DMS 273 (cell line): ENCODE measurements around the gene BCAS1.

Experiments
- DNase-seq: peaks from one replicate; lab custom pipeline; 2025; ENCODE audit not compliant: unreplicated experiment; lab: John Stamatoyannopoulos, UW

The BCAS1 gene

DNA sequence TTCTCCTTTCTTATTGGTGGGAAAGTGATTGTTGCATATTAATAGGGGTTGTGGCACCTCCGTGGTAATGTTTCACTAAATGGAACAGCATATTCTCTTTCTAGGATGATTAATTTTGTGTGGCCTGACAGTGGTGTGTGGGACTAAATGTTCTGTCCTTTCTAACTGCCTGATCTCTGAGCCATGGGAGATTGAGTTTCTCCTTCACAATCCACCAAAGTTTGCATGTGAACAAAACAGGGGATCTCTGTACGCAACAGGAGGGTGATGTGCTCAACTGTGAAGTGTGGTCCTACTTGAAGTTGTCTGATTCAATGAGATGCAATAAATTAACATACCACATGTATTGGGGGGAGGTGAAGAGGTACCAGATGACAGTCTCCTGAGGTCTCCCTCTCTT is 19.3 kb downstream of the BCAS1 start:
- DNase-seq: no peak

DNA sequence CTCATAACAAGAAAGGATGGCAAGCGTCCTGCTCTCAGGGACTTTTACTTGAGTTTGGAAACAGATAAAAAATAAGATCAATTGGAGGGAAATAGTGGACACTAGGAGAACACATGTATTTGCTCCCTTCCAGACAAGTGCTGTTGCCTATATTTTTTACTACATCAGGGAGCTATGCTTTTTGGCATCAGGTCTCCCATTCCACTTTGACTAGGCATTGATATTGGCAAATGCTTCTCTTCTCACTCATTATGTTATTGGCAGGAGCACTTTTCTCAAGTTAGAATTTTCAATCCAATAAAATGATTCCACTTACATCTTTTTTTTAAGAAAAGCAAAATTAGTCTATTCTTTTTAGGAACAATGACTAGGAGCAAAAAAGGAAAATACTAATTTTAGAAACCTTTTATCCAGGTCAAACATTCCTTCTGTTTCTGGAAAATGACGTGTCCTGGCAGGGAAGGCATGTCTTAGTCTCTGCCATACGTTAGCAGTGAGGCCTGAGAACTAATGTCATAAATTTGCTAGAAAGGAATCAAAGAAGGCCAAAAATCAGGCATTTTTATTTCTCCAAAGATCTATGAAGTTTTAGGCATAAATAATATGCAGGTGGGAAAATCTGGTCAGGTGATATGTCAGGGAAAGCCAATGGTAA is 21.4 kb downstream of the BCAS1 start:
- no peak for DNase-seq

DNA sequence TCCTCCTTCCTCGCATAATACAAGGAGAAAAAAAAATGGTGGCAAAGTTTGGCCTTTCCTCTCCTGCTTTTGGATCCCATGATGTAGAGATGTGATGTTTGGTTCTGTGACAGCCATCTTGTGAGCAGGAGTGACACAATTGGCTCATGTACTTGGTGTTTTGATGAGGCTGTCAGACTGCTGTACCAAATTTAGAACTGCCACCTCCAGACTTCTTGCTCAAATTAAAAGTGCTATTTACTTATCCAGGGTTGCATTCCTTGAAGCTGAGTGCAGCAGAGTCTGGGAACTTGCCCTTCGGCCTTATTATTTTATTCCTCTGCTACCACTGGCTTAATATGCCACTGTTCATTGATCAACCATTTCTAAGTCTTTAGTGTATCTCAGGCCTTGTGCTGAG is 21.9 kb downstream of the BCAS1 start:
- DNase-seq: no peak

- no peak for DNase-seq
Measured at GRCh38 chr20:54047720-54048119, 22.7 kb downstream of the BCAS1 start.

GRCh38 chr20:54047048-54047447 is 23.3 kb downstream of the BCAS1 start:
- no peak for DNase-seq

DNA sequence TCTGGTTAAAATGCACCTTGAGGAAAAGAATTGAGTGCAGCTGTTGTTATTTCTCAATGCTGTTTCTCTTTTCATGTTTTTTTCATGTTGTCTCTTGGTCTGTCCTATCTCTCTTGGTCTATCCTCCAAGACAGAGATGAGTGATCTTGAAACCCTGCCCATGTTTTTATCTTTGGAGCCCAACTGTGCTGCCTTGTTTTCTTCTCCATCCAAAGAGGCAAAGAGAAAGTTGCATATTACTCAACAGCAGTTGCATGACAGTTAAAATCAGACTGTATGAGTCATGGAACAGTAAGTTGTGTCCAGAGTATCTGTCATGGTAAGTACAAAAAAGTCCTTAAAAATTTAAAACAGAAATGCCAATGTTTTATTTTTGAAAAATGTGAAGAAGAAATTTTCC is 26.2 kb downstream of the BCAS1 start:
- no peak for DNase-seq

GRCh38 chr20:54043076-54043967 is 27.1 kb downstream of the BCAS1 start:
- no peak for DNase-seq

DNA sequence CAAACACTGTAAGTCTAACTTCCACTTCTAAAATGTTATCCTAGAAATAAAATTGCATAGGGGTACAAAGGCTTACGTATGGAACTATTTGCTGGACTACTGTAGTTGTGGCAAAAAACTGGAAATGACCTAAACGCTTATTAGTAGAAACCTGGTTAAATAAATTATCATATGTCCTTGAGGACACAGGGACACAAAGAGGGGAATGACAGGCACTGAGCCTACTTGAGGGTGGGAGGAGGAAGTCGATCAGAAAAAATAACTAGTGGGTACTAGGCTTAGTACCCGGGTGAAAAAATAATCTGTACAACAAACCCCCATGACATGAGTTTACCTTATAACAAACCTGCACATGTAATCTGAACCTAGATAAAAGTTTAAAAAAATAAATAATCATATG is 28.4 kb downstream of the BCAS1 start:
- DNase-seq: no peak

GRCh38 chr20:54041336-54041735 is 29.1 kb downstream of the BCAS1 start:
- no peak for DNase-seq

DNA sequence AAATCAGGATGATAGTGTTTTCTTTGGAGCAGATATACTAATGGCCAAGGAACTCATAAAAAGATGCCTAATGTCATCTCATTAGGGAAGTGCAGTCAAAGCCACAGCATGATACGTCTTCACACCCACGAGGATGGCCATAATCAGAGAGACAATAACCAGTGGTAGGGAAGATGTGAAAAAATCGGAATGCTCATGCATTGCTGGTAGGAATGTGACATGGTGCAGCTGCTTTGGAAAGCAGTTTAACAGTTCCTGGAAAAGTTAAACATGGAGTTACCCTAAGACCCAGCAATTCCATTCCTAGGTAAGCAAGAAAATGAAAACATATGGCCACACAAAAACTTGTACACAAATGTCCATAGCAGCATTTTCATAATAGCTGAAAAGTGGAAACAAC is 29.9 kb downstream of the BCAS1 start:
- DNase-seq: no peak

- no peak for DNase-seq
Measured at GRCh38 chr20:54038961-54039360, 31.4 kb downstream of the BCAS1 start.

DNA sequence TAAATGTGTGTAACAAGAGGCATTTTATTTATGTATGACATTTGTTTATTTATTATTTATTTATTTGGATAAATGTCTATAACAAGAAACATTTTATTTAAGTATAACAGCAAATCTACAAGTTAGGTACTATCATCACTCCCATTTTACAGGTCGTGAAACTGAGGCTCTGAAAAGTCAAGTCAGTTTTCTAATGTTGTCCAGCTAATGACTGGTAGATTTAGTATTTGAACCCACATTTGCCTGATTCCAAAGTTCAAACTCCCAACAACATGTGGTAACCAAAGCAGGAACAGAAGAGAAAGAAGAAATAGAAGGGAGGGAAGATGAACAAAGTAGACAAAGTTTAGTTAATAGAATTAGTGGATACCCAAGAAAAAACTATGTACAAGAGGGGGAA is 32.9 kb downstream of the BCAS1 start:
- DNase-seq: no peak

- DNase-seq: no peak
Measured at GRCh38 chr20:54029643-54030042, 40.8 kb downstream of the BCAS1 start.

GRCh38 chr20:54029176-54029575 is 41.2 kb downstream of the BCAS1 start:
- no peak for DNase-seq

GRCh38 chr20:54028276-54029011 is 42.0 kb downstream of the BCAS1 start:
- DNase-seq: no peak

- no peak for DNase-seq
Measured at GRCh38 chr20:54027704-54028103, 42.7 kb downstream of the BCAS1 start.

DNA sequence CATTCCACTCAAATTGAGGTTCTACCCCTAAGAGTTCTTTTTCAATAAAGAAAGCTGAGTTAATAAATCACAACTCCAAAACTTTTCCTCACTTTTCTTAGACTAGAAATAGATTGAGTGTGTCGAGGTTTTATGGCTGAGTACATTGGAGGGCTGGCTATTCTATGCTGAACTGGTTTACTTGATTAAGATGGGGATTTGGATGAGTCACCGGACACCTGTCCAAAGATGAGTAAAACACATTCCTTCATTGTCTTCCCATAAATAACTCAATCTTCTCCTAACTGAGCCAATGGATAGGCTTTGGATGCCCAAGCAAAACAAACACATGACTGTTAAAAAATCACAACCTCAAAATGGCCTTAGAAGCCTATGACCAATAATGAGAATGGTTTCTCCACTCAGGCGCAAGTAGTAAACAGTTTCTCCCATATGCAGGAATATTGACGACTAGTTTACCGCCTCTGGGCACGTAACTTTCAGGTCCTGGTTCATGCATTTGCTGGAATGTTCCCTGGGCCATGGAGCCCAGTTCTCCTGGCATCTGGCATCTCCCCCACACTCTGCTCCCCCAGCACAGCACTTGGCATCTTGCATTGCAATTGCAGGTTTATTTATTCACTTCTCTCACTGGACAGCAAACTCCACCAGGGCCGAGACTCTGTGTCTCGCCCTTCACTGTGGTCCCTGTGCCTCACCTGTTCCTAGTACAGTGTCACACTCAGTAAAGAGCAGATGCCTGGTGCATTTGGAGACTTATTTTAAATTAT is 43.9 kb downstream of the BCAS1 start:
- DNase-seq: no peak

GRCh38 chr20:54025251-54025771 is 45.1 kb downstream of the BCAS1 start:
- no peak for DNase-seq

DNA sequence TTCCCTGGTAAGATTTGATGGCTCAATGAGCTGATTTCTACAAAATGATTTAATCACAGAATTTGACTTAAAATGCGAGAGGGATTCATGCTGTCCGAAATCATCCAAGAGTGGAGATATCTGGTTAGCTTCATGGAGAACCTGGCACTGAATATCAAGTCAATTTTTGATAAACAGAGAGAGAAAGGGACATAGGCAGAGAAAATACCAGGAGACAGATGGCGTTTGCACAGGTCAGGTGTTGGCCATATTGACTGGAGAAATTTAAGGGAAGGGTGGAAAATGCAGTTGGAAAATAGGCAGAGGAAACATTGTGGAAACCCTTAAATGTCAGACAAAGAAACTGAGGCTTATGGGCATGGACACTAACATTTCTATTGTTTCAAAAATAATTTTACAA is 47.0 kb downstream of the BCAS1 start:
- peak; percentile 44 for DNase-seq

DNA sequence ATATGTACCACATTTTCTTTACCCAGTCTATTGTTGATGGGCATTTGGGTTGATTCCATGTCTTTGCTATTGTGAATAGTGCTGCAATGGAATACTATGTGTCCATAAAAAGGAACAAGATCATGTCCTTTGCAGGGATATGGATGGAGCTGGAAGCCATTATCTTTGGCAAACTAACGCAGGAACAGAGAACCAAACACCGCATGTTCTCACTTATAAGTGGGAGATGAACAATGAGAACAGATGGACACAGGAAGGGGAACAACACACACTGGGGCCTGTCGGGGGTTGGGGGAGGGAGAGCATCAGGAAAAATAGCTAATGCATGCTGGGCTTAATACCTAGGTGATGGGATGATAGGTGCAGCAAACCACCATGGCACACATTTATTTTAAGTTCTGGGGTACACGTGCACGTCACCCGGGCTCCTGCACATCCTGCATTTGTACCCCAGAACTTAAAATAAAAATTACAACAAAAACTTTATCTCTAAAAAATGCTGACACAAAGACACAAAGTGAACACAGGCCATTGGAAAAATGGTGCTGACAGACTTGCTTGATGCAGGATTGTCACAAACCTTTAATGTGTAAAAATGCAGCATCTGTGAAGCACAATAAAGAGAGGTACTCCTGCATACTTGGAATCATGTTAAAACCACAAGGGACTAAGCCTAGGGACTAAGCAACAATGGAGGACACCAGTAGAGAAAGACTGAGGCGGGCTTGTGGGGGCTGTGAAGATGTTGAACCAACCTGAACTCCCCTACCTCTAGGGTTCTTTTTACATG is 48.8 kb downstream of the BCAS1 start:
- no peak for DNase-seq
